Esophagus (tissue), 2 donors: ENCODE data around the gene HDAC4. TPM values are rescaled to one million over a fixed set of nuclear protein-coding genes. Genes with fewer than 3 reads are reported as not detected.
A peak's percentile ranks its signal among the peaks of the same experiment; 100 is the strongest.

Source experiments
- H3K27ac ChIP-seq, 2 donors: one replicate each; pipeline ENCODE4 v1.5.1; 2013; ENCODE audit warnings: low read depth in 2 of 2, mild to moderate bottlenecking in 2 of 2, inconsistent platforms in 1 of 2, low read length in 1 of 2, moderate library complexity in 1 of 2
- H3K27me3 ChIP-seq, 2 donors: one replicate each; pipeline ENCODE4 v1.6.1; 2013; ENCODE audit warnings: low read length in 2 of 2, control low read depth in 1 of 2, mild to moderate bottlenecking in 1 of 2; ENCODE audit not compliant: insufficient read depth in 2 of 2, control insufficient read depth in 1 of 2
- H3K36me3 ChIP-seq, 2 donors: one replicate each; pipeline ENCODE4 v1.6.1; 2013; ENCODE audit warnings: low read length in 1 of 2; ENCODE audit not compliant: control insufficient read depth in 2 of 2, insufficient read depth in 2 of 2
- H3K4me1 ChIP-seq, 2 donors: one replicate each; pipeline ENCODE4 v1.6.1; 2013; ENCODE audit warnings: low read length in 1 of 2; ENCODE audit not compliant: control insufficient read depth in 2 of 2, insufficient read depth in 2 of 2
- H3K4me3 ChIP-seq, 2 donors: one replicate each; pipeline ENCODE4 v1.5.1; 2013; ENCODE audit warnings: low read length in 2 of 2, mild to moderate bottlenecking in 2 of 2, low read depth in 1 of 2, moderate library complexity in 1 of 2
- H3K9me3 ChIP-seq, 2 donors: one replicate each; pipeline ENCODE4 v1.6.1; 2013; ENCODE audit warnings: mild to moderate bottlenecking in 2 of 2, low read depth in 1 of 2, low read length in 1 of 2, moderate library complexity in 1 of 2; ENCODE audit not compliant: control insufficient read depth in 2 of 2, insufficient read depth in 1 of 2
- WGBS, 2 donors: extraction: QIAGEN DNeasy Blood & Tissue Kit; methylation state at CpG; one replicate each; pipeline ENCODE4 v1.1.7; 2013; 5-methylcytosine and 5-hydroxymethylcytosine counted together
- polyA plus RNA-seq, 2 donors: library from polyadenylated mRNA; stranded (reverse); fragments of 200-250 nt; gene quantifications; one replicate each; pipeline ENCODE4 v1.2.3, GENCODE V29; 2013
- donor health status: healthy with polysubstance abuse.
- donor health status: Bipolar disorder and iron deficiency.

The HDAC4 gene
- polyA plus RNA-seq, 2 donors = 5.9 to 10.2 TPM

DNA sequence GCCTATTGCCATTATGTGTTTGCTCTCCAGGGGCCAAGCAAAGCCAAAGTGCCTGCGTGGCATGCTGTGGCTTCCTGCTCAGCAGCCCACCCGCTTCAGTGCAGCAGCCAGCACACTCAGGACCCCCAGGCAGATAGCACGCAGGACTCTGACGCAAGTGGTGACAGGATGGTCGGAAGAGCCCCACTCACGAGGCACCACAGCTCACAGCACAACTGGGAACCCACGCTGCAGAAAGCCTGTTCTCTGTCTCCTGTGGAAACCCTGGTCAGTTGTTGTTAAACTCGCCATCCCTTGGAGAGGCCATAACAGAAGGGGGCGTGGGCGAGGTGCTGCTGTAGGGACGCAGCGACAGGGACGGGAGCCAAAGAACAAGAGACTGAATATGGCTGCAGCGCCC, 76.4 kb downstream of the HDAC4 start:
- Histone ChIP-seq H3K9me3 (no peaks in the 10 kb centered on the region), H3K27me3 (no peaks in the 10 kb centered on the region), H3K36me3 (no peaks in the 10 kb centered on the region), H3K27ac (no peak overlapping the region), H3K4me3 (no peak overlapping the region), H3K4me1 (peaks cover 10 to 22% of the 10 kb centered on the region in 2 donors)
- WGBS, 2 donors = 84 to 89% methylated on average over 14 of the region's 14 CpGs

DNA sequence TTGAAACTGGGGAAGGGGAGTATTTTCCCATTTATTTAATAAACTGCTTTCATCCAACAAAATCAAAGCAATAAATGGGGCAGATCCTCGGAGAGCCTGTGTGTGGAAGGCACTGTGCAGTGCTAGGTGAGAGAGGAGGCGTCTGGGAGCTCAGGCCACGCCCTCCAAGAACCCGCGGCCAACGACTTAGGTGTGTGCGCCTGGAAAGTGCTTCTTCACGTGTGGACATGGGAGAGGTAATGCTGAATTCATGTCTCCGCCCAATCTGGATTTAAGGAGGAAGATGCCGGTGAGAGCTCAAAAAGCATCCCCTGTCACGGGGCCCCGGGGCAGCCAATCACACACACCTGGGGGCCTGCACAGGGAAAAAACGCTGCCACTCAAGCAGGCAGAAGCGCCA, 77.4 kb downstream of the HDAC4 start:
- H3K27ac ChIP-seq = no peak overlapping the region
- H3K36me3 ChIP-seq = no peaks in the 10 kb centered on the region
- no peaks in the 10 kb centered on the region for H3K27me3 ChIP-seq
- H3K4me3 ChIP-seq = no peak overlapping the region
- peaks cover 10 to 22% of the 10 kb centered on the region in 2 donors for H3K4me1 ChIP-seq
- no peaks in the 10 kb centered on the region for H3K9me3 ChIP-seq
- 67 to 68% methylated on average over 14 of the region's 14 CpGs for WGBS, 2 donors

DNA sequence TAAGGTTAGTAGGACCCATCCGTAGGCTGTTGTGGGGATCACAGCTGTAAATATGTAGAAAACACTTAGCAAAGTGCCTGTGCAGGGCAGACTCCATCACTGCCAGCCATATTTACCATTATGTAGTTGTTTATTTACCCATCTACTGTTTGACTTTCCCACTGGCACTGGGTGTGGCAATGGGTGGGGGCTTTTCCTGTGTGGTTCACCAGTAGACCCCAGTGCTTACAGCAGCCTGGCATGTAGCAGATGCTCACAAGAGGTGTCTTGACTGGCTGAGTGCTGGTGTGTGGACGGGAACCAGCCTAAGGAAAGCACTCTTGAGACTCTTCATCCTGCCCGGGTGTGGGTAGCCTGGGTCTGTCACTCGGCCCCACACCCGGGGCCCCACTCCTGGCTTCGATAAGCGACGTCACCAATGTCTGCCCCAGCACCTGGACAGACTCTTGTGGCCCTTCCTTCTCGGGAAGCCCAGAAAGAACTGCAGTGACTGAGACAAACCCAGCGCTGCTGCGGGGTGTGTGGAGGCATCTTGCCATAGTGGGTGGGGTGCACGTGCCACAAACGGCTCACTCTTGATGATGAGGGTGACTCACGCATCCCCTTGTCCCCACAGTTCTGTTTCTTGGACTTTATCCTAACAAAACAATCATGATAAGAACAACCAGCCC, 78.3 kb downstream of the HDAC4 start:
- H3K4me3 ChIP-seq = no peak overlapping the region
- H3K4me1 ChIP-seq = peaks cover 8 to 15% of the 10 kb centered on the region in 2 donors
- 39 to 49% methylated on average over 14 of the region's 14 CpGs for WGBS, 2 donors
- H3K27me3 ChIP-seq = no peaks in the 10 kb centered on the region
- H3K27ac ChIP-seq = peak overlapping the region in 1 of 2 donors; percentile 52
- H3K9me3 ChIP-seq = no peaks in the 10 kb centered on the region
- no peaks in the 10 kb centered on the region for H3K36me3 ChIP-seq

GRCh38 chr2:239321596-239322415, 79.0 kb downstream of the HDAC4 start:
- Histone ChIP-seq H3K4me1 (peaks cover 6 to 10% of the 10 kb centered on the region in 2 donors), H3K4me3 (no peak overlapping the region), H3K9me3 (no peaks in the 10 kb centered on the region), H3K36me3 (no peaks in the 10 kb centered on the region), H3K27me3 (no peaks in the 10 kb centered on the region), H3K27ac (peak overlapping the region in 1 of 2 donors; percentile 34)
- 85% methylated on average over 9 of the region's 9 CpGs for WGBS, 2 donors

DNA sequence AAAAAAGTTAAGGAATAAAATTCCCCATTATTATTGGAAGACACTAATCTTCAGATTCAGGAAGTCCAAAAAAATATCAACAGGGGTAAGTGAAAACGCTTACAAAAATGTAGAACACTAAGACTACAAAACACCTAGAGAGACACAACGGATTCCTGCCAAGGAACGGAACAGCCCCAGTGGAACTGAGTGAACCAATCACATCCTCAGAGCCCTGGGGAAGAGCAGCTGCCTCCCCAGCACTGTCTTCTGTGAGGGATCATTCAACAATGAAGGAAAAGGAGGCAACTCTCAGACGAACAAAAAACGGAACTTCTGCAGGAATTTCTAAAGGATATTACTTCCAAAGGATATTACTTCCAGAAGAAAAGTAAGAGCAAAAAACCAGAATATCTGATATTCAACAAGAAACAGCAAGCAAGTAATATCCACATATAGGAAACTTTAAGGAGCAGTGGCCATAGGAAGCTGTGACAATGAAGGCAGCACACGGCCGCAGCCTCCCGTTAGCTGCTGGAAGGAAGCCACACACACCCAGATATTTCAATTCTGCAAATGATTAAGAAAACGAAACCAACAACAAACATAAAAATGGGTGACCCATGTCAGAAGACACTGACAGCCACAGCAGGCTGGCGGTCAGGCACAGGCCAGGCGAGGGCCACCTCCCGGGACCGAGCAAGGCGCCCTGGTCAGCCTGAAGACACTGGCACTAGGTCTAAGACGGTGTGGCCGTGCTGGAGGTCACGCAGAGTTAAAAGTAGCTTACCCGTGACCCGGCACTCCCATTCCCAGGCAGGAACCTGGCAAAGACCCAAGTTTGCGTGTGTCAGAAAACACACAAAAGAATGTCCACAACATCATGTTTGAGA, 81.8 kb downstream of the HDAC4 start:
- H3K36me3 ChIP-seq = no peaks in the 10 kb centered on the region
- peak overlapping the region in 1 of 2 donors; percentile 44 for H3K4me3 ChIP-seq
- no peaks in the 10 kb centered on the region for H3K27me3 ChIP-seq
- peaks cover 2 to 8% of the 10 kb centered on the region in 2 donors for H3K4me1 ChIP-seq
- WGBS, 2 donors = 23 to 52% methylated on average over 20 of the region's 20 CpGs
- H3K9me3 ChIP-seq = no peaks in the 10 kb centered on the region
- peak overlapping the region; percentile 69 to 74 for H3K27ac ChIP-seq

DNA sequence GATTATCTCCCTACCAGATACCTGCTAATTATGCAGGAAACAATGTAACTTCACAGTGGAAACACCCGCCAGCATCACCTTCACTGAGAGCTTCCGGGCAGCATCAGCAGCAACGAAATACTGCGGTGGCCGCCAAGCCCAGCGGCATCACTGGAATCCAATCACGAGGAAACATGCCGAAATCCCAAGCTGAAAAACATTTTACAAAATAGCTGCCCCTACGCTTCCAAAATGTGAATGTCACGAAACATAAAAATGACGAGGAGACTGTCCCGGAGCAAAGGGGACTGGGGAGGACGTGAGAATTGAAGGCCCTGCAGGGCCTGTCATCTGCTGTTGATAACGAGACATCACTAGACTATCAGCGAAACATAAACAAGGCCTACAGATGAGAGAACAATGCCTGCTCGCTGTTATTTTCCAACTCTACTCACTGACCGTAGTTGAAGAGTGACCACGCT, 82.6 kb downstream of the HDAC4 start:
- no peak overlapping the region for H3K4me3 ChIP-seq
- no peaks in the 10 kb centered on the region for H3K9me3 ChIP-seq
- H3K36me3 ChIP-seq = no peaks in the 10 kb centered on the region
- H3K27me3 ChIP-seq = no peaks in the 10 kb centered on the region
- peaks cover 2 to 8% of the 10 kb centered on the region in 2 donors for H3K4me1 ChIP-seq
- peak overlapping the region in 1 of 2 donors; percentile 15 for H3K27ac ChIP-seq
- WGBS, 2 donors = 95 to 97% methylated on average over 18 of the region's 18 CpGs

GRCh38 chr2:239316562-239317465, 84.0 kb downstream of the HDAC4 start:
- Histone ChIP-seq H3K27ac (peak overlapping the region; percentile 57 to 68), H3K4me1 (peaks cover 0 to 3% of the 10 kb centered on the region in 2 donors), H3K9me3 (no peaks in the 10 kb centered on the region), H3K36me3 (no peaks in the 10 kb centered on the region), H3K4me3 (no peak overlapping the region), H3K27me3 (no peaks in the 10 kb centered on the region)
- 62 to 64% methylated on average over 20 of the region's 20 CpGs for WGBS, 2 donors

DNA sequence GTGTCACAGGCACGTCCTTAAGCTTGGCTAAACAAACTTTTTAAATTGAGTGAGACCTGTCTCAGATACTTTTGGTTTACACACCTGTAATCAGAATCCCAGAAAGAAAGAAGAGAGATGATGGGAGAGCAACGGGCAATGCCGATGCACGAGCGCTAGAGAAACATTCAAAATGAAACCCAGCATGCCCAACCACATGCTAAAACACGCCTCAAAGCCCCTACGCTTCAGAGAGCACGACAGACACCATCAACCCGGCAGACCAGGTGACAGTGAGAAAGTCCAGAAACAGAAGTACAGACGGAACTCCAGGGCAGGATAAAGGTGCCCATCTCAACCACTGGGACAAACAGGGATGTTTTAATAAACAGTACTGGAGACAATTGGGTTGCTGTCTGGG, 85.5 kb downstream of the HDAC4 start:
- WGBS, 2 donors = 83 to 93% methylated on average over 10 of the region's 10 CpGs
- Histone ChIP-seq H3K4me1 (peaks cover 3% of the 10 kb centered on the region in 2 donors), H3K27ac (no peak overlapping the region), H3K27me3 (no peaks in the 10 kb centered on the region), H3K36me3 (peaks cover 0 to 6% of the 10 kb centered on the region in 2 donors), H3K4me3 (no peak overlapping the region), H3K9me3 (no peaks in the 10 kb centered on the region)
